ENCODE measurements around the gene BBS12. TPM values are rescaled to one million over a fixed set of nuclear protein-coding genes. Genes with fewer than 3 reads are reported as not detected.
"Not testable (repeated sequence)": the region's sequence is repeated elsewhere in the genome, so short reads cannot be mapped to it uniquely, and the experiment has no call there.

Gene BBS12
- total and polyA plus RNA-seq, 2 donors (not counting 1 experiment from before 2014, with no cell fraction given) = 0.25 to 3.4 TPM

- H4K20me1 ChIP-seq (ENCODE audit: control insufficient read depth, insufficient read depth, low read length, poor library complexity, severe bottlenecking); H2AFZ ChIP-seq (ENCODE audit: insufficient read depth, low read depth, low read length, poor library complexity, severe bottlenecking); POLR2A ChIA-PET; intact Hi-C loops (cut with micrococcal nuclease); H3K4me3 Mint-ChIP-seq; CTCF ChIA-PET; H3K9me3 ChIP-seq (ENCODE audit: control extremely low read depth in 1 of 3, control insufficient read depth in 2 of 3, insufficient read depth in 1 of 3, low read length in 2 of 3); H3K4me1 Mint-ChIP-seq; H3K27ac ChIP-seq (ENCODE audit: low read length in 2 of 2); H3K4me2 ChIP-seq (replicated peaks; ENCODE audit: low read depth, low read length, poor library complexity, severe bottlenecking); H3K9ac ChIP-seq (ENCODE audit: low read length); H3K4me1 ChIP-seq (ENCODE audit: control insufficient read depth in 2 of 2, insufficient read depth in 2 of 2, low read length in 2 of 2); H3K36me3 ChIP-seq (replicated peaks in 1 of 2; ENCODE audit: control extremely low read depth in 1 of 2, control insufficient read depth in 1 of 2, extremely low read depth in 1 of 2, insufficient read depth in 2 of 2, low read length in 1 of 2); DNase-seq; H3K9me3 Mint-ChIP-seq (ENCODE audit: insufficient read depth); H3K27me3 ChIP-seq (replicated peaks in 1 of 4; ENCODE audit: control extremely low read depth in 1 of 4, control insufficient read depth in 3 of 4, insufficient read depth in 4 of 4, low read length in 3 of 4); H3K27ac Mint-ChIP-seq; ATAC-seq (ENCODE audit: low read depth); H3K4me3 ChIP-seq (ENCODE audit: control extremely low read depth in 1 of 5, extremely low read depth in 1 of 5, insufficient read depth in 1 of 5, low read depth in 2 of 5, low read length in 4 of 5); H3K79me2 ChIP-seq (ENCODE audit: control insufficient read depth, insufficient read depth, low read length): not testable (repeated sequence)
- peaks cover 10% of the 10 kb centered on the region for H3K27me3 Mint-ChIP-seq
- no CpG with 5 or more reads among the region's 1 CpG for WGBS (ENCODE audit: insufficient coverage)
These were observed 54.4 kb downstream of the BBS12 start for GRCh38 chr4:122786920-122787319.

- 71% methylated on average over 1 of the region's 1 CpG for whole genome bisulfite sequencing (ENCODE audit: insufficient coverage)
- intact Hi-C loops (cut with micrococcal nuclease) = no loop called here
- TF ChIP-seq CTCF (IDR thresholded peaks at IDR 0.05) = no peak
- no peak for TF ChIP-seq EZH2 (IDR thresholded peaks at IDR 0.05; ENCODE audit: borderline replicate concordance, insufficient read depth, low read depth, low read length, poor library complexity, severe bottlenecking)
- Histone ChIP-seq H3K27me3 (replicated peaks in 1 of 4; ENCODE audit: control extremely low read depth in 1 of 4, control insufficient read depth in 3 of 4, insufficient read depth in 4 of 4, low read length in 3 of 4) (no peaks in the 10 kb centered on the region), H3K4me3 (ENCODE audit: control extremely low read depth in 1 of 5, extremely low read depth in 1 of 5, insufficient read depth in 1 of 5, low read depth in 2 of 5, low read length in 4 of 5) (no peak overlapping the region), H3K36me3 (replicated peaks in 1 of 2; ENCODE audit: control extremely low read depth in 1 of 2, control insufficient read depth in 1 of 2, extremely low read depth in 1 of 2, insufficient read depth in 2 of 2, low read length in 1 of 2) (no peaks in the 10 kb centered on the region), H3K4me2 (replicated peaks; ENCODE audit: low read depth, low read length, poor library complexity, severe bottlenecking) (no peak overlapping the region), H3K4me1 (ENCODE audit: control insufficient read depth in 2 of 2, insufficient read depth in 2 of 2, low read length in 2 of 2) (no peaks in the 10 kb centered on the region), H3K79me2 (ENCODE audit: control insufficient read depth, insufficient read depth, low read length) (no peaks in the 10 kb centered on the region), H3K9ac (ENCODE audit: low read length) (no peak overlapping the region), H3K9me3 (ENCODE audit: control extremely low read depth in 1 of 3, control insufficient read depth in 2 of 3, insufficient read depth in 1 of 3, low read length in 2 of 3) (no peaks in the 10 kb centered on the region), H4K20me1 (ENCODE audit: control insufficient read depth, insufficient read depth, low read length, poor library complexity, severe bottlenecking) (no peaks in the 10 kb centered on the region), H2AFZ (ENCODE audit: insufficient read depth, low read depth, low read length, poor library complexity, severe bottlenecking) (no peak overlapping the region), H3K27ac (ENCODE audit: low read length in 2 of 2) (no peak overlapping the region)
- Mint-ChIP-seq H3K9me3 (ENCODE audit: insufficient read depth) (no peaks in the 10 kb centered on the region), H3K4me1 (no peaks in the 10 kb centered on the region), H3K27me3 (peaks cover 4% of the 10 kb centered on the region), H3K27ac (no peak overlapping the region), H3K4me3 (no peak overlapping the region)
- CTCF ChIA-PET = no interaction called here
- POLR2A ChIA-PET = no interaction called here
- ATAC-seq (ENCODE audit: low read depth) = no peak
- no peak for DNase-seq
These were observed 55.4 kb downstream of the BBS12 start for GRCh38 chr4:122787940-122788339.

Measured in B cell (primary cell).